OCI-M1 (cell line): ENCODE measurements around the gene RNU2-63P.
"Not testable (repeated sequence)": the region's sequence is repeated elsewhere in the genome, so short reads cannot be mapped to it uniquely, and the experiment has no call there.

ENCODE experiments used
- DNase-seq: peaks from one replicate; lab custom pipeline; 2025; lab: John Stamatoyannopoulos, UW

RNU2-63P gene

GRCh38 chr2:88028931-88029330 lies 12.6 kb upstream of the RNU2-63P start:
- no peak for DNase-seq

GRCh38 chr2:88027697-88028389 lies 11.5 kb upstream of the RNU2-63P start:
- DNase-seq = peak; percentile 79

- DNase-seq = no peak
Observed at GRCh38 chr2:88024509-88024908, 8.2 kb upstream of the RNU2-63P start.

- no peak for DNase-seq
Observed at GRCh38 chr2:88022669-88022921, 6.2 kb upstream of the RNU2-63P start.

DNA sequence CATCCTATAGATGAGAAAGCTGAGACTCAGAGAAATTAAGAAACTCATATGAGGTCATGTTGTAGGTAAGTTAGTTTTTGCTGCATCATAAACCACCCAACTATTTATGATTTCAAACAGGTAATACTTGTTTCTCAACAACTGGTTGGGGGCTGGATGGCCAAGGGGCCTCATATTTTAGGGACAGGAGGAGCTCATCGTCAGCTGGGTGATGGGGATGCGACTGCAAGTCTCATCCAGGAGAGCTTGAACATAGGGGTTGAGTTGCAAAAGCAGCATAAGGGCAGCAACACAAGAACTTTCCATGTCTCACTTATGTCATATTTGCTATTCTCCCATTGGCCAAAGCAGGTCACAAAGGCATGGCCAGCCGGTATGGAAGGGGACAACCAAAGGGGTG lies 3.6 kb upstream of the RNU2-63P start:
- no peak for DNase-seq

- DNase-seq = no peak
Observed at GRCh38 chr2:88018909-88019308, 2.6 kb upstream of the RNU2-63P start.

- DNase-seq = peak; percentile 67
Observed at GRCh38 chr2:88018077-88018805, 1.9 kb upstream of the RNU2-63P start.

DNA sequence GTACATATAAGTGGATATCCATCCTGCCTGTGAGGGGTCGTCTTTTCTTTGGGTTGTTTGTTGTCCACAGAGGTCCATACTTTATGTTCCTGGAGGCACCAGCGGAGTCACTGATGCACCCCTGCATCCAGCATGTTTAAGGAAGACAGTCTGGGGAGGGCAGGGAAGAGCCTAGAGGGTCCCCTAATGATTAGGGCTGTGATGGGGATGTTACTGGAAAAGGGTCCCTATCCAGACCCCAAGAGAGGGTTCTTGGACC lies 1.4 kb upstream of the RNU2-63P start:
- not testable (repeated sequence) for DNase-seq

GRCh38 chr2:88016960-88017779 lies 823 bp upstream of the RNU2-63P start:
- peak; percentile 55 for DNase-seq

DNA sequence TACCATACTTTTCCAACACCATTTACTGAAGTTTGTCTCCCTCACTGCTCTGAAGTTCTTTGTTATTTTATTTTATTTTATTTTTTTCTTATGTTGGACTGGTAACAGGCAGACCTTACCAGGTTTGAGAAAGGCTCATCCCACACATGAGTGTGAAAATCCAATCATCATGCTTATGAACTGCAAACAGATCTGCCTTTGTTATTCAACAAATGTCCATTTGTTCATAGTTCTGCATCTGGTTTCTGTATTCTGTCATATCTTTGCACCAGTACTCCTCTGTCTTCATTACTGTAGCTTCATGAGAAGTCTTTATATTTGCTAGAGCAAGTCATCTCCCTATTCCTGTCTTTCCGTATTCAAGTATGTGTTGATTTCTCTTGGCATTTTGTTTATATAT lies 5.3 kb downstream of the RNU2-63P start:
- no peak for DNase-seq

DNA sequence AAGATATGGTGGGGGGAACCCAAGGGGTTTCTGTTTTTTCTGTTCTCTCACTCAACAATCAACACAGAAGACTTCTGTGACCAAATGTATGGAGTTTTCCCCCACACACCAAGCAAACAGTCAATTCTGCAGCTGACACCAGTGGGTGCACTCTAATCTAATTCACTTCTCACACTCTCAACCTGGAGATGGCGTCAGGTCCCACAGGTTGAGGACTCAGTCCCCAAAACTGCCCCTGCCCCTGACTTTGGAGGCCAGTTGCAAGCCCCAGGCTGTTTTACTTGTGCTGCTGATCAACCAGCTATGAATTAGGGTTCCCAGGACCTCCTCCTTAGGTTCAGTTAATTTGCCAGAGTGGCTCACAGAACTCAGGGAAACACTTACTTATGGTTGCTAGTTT lies 6.2 kb downstream of the RNU2-63P start:
- DNase-seq = no peak

DNA sequence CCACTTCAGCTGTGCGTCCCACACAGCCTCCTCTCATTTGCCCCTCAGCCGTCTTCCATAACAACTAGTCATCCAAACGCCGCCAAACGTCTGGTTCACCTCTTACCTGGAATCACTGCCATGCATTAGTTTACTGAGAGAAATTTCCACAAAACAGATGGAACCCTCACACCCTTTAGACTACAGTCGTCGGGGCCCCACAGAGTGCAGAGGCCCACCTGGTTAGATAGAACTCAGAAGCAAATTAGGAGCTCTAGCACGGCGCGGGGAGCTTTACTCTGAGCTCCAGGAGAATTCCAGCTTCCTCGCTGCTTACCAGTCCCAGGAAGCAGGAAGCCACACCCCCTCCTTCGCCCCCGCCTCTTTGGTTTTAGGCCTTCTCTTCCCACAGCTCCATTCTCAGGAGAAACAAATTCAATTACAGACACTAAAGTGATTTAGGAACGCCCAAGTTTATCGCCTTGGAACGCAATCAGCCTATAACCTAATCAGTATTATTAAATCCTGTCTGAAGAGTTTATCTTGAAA lies 9.4 kb downstream of the RNU2-63P start:
- no peak for DNase-seq

GRCh38 chr2:88005776-88006175 lies 10.6 kb downstream of the RNU2-63P start:
- no peak for DNase-seq

DNA sequence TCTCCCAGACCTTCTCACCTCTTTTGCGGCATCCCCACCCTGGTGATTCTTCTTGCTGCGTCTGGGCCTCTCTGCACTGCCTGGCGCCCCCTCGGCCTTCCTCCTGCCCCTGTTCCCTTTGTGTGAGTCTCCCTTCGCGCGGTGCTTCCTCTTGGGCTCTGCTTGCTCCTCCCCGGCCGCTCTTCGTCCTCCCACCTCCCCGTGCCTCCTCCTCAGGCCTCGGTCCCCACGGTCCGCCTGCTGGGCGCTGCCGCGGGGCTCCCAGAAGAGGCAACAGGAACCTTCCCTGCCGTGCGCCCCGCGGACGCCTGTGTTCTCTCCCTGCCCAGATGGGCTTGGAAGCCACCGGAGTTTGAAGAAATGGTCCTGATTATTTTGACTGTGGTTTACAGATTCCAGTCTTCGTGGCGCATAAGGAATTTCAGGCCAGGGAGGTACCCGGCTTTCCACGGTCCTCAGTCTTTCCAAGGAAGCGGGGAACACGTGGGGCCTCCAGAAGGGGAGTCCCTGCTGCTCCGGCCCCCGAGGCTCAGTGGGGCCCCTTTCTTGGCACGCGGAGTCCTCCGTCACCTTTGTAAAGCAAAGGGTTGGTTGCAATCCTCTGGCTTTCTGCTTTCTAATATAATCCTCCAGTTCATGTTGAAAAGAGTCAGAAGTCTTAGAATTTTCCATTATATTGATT lies 13.1 kb downstream of the RNU2-63P start:
- no peak for DNase-seq

- no peak for DNase-seq
Observed at GRCh38 chr2:88002359-88002707, 14.0 kb downstream of the RNU2-63P start.

DNA sequence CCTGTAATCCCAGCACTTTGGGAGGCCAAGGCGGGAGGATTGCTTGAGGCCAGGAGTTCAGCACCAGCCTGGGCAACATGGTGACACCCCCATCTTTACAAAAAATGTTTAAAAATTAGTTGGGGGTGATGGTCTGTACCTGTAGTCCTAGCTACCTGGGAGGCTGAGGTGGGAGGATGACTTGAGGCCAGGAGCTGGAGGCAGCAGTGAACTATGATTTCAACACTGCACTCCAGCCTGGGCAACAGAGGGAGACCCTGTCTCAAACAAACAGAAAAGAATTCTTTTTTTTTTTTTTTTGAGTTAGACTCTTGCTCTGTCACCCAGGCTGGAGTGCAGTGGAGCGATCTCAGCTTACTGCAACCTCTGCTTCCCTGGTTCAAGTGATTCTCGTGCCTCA lies 15.9 kb downstream of the RNU2-63P start:
- not testable (repeated sequence) for DNase-seq

DNA sequence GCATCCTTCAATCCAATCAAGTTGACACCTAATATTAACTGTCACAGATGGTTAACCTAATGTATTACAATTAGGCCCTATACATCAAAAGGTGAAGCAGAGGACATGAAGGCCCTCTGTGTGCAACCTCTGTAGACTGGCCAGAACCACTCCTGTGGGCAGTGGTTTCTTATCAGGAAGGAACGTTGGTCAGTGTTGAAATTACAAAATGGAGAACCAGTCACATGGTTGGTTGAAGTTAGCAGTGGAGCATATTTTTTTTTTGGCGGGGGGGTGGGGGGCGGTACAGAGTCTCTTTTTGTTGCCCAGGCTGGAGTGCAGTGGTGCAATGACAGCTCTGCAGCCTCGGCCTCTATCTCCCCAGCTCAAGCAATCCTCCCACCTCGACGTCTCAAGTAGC lies 19.8 kb downstream of the RNU2-63P start:
- peak; percentile 69 for DNase-seq

- DNase-seq = no peak
Observed at GRCh38 chr2:87995756-87996155, 20.6 kb downstream of the RNU2-63P start.

DNA sequence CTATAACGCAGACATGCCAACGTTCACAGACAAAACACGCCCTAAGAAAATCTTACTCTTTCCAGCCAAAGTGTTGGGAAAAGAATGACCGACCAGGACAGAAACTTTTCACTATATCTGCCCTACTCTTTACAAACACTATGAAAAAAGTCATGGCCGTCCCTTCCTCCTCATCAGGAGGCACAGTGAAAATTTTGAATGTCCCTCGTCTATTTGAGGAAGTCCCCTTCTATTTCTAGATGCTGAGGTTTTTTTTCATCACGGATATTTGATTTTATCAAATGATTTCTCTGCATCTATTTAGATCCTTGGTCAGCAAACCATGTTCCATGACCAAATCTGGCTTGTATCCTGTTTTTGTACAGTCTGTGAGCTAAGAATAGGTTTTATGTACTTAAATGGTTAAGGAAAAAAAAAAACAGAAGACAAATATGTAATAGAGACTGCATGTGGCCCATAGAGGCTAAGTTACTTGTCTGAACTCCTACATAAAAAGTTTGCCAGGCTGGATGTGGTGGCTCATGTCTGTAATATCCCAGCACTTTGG lies 22.0 kb downstream of the RNU2-63P start:
- not testable (repeated sequence) for DNase-seq

- DNase-seq = not testable (repeated sequence)
Observed at GRCh38 chr2:87992569-87992968, 23.8 kb downstream of the RNU2-63P start.

GRCh38 chr2:87987473-87987872 lies 28.9 kb downstream of the RNU2-63P start:
- DNase-seq = not testable (repeated sequence)

- not testable (repeated sequence) for DNase-seq
Observed at GRCh38 chr2:87985902-87986301, 30.4 kb downstream of the RNU2-63P start.
